ENCODE measurements around the gene OR2J3. TPM values are rescaled to one million over a fixed set of nuclear protein-coding genes. Genes with fewer than 3 reads are reported as not detected.
"Not testable (repeated sequence)": the region's sequence is repeated elsewhere in the genome, so short reads cannot be mapped to it uniquely, and the experiment has no call there.

Gene OR2J3
- total RNA-seq, 6 experiments from 2014 or later = not detected

DNA sequence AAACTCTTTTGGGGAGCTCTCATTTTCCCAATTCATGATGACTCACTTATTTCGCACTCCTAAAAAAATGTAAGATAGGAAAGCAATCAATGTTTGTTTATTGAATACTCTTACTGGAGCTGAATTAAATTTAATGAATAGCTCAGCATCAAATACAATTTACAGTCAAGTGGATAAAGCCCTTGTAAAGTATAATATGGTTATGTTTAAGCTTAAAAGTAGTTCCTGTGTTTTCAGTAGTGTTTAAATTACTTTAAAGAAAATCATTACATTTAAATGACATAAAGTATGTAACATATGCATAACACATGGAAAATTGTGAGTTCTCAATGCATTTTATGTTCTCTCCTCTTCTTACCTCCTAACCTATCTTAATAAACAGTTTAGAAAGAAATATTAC, 20.6 kb upstream of the OR2J3 start, which contains the start of gene OR2B3:
Gene OR2B3, minus strand, starts transcription at position 101 of the 400 bp plus-strand sequence. Its CDS starts 65 bp downstream, at position 36.
- no peaks in the 10 kb centered on the region for H3K27me3 Mint-ChIP-seq (ENCODE audit: insufficient read depth)
- TF ChIP-seq, protein P1, sequence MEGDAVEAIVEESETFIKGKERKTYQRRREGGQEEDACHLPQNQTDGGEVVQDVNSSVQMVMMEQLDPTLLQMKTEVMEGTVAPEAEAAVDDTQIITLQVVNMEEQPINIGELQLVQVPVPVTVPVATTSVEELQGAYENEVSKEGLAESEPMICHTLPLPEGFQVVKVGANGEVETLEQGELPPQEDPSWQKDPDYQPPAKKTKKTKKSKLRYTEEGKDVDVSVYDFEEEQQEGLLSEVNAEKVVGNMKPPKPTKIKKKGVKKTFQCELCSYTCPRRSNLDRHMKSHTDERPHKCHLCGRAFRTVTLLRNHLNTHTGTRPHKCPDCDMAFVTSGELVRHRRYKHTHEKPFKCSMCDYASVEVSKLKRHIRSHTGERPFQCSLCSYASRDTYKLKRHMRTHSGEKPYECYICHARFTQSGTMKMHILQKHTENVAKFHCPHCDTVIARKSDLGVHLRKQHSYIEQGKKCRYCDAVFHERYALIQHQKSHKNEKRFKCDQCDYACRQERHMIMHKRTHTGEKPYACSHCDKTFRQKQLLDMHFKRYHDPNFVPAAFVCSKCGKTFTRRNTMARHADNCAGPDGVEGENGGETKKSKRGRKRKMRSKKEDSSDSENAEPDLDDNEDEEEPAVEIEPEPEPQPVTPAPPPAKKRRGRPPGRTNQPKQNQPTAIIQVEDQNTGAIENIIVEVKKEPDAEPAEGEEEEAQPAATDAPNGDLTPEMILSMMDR (IDR thresholded peaks at IDR 0.05) = no peak
- peaks cover 5% of the 10 kb centered on the region; the same call in 1 of the 2 replicates for H3K36me3 Mint-ChIP-seq (ENCODE audit: low read depth)
- no peaks in the 10 kb centered on the region for H3K4me1 Mint-ChIP-seq (ENCODE audit: low read depth)
- DNase-seq = no peak
- H3K4me3 Mint-ChIP-seq = no peak within 1 kb of the TSS
- H3K9me3 Mint-ChIP-seq = peaks cover 17% of the 10 kb centered on the region
- H3K27ac Mint-ChIP-seq = no peak within 1 kb of the TSS

DNA sequence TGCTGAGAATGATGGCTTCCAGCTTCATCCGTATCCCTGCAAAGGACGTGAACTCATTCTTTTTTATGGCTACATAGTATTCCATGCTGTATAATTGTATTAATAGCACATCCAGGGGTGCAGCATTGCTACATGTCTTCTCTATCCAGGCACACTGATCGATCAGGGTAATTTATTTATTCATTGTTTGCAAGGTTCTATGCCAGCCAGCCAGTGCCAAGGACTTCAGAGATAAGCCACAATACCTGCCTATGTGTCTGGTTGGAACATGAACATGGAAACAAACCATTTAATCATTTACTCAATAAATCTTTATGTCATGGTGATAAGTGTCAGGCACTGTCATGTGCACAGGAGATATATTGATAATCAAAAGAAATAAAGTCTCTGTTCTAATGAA, 14.9 kb upstream of the OR2J3 start:
- TF ChIP-seq, protein P1 (IDR thresholded peaks at IDR 0.05) = no peak
- DNase-seq = no peak
- Mint-ChIP-seq H3K36me3 (ENCODE audit: low read depth) (no peaks in the 10 kb centered on the region), H3K27me3 (ENCODE audit: insufficient read depth) (no peaks in the 10 kb centered on the region), H3K4me3 (no peak overlapping the region), H3K4me1 (ENCODE audit: low read depth) (no peaks in the 10 kb centered on the region), H3K27ac (no peak overlapping the region), H3K9me3 (peaks cover 3% of the 10 kb centered on the region; the same call in 1 of the 2 replicates)

DNA sequence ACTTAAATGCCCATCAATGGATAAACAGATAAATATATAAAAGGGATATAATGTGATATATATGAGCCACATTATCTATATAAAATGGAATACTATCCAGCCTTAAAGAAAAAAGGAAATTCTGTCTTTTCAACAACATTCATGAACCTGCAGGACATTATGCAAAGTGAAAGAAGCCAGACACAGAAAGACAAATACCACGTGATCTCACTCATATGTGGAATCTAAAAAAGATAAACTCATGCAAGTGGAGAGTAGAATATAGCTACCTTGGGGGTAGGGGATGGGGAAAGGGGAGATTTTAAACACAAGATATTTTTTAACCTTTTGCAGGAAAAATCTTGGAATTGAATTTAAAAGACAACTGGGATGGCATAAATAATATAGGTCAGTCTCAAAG, 10.1 kb upstream of the OR2J3 start:
- H3K36me3 Mint-ChIP-seq (ENCODE audit: low read depth) = no peaks in the 10 kb centered on the region
- H3K9me3 Mint-ChIP-seq = peaks cover 12% of the 10 kb centered on the region
- H3K4me3 Mint-ChIP-seq = no peak overlapping the region
- H3K27ac Mint-ChIP-seq = no peak overlapping the region
- no peaks in the 10 kb centered on the region for H3K4me1 Mint-ChIP-seq (ENCODE audit: low read depth)
- no peak for DNase-seq
- no peaks in the 10 kb centered on the region; the same call in 1 of the 2 replicates for H3K27me3 Mint-ChIP-seq (ENCODE audit: insufficient read depth)
- TF ChIP-seq, protein P1 (IDR thresholded peaks at IDR 0.05) = no peak

DNA sequence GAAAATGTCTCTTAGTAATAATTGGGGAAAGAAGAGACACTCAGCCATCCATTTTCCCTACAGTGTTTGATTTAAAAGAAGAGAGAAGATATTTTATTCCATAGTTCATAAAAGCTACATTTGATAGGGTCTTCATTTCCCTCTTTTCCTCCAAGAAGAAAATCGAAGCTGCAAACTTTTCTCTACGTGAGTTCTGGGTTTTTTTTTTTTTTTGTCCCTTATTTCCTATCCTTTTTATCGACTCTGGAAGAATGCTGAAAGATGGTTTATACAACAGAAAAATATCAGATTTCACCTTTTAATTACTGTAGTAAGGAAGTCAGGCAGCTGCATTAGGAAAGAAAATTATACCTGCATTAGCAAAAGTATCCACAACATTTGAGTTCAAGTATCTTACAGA, 8.7 kb upstream of the OR2J3 start, which contains the start of gene OR2J1:
Gene OR2J1, plus strand, starts transcription at position 301 of the 400 bp plus-strand sequence. CDS start 1,453 bp downstream, outside the sequence.
- H3K9me3 Mint-ChIP-seq = peaks cover 21% of the 10 kb centered on the region
- no peaks in the 10 kb centered on the region for H3K36me3 Mint-ChIP-seq (ENCODE audit: low read depth)
- no peak within 1 kb of the TSS for H3K4me3 Mint-ChIP-seq
- no peak for DNase-seq
- H3K27me3 Mint-ChIP-seq (ENCODE audit: insufficient read depth) = no peaks in the 10 kb centered on the region; the same call in 1 of the 2 replicates
- H3K4me1 Mint-ChIP-seq (ENCODE audit: low read depth) = no peaks in the 10 kb centered on the region
- TF ChIP-seq, protein P1 (IDR thresholded peaks at IDR 0.05) = no peak
- H3K27ac Mint-ChIP-seq = no peak within 1 kb of the TSS

DNA sequence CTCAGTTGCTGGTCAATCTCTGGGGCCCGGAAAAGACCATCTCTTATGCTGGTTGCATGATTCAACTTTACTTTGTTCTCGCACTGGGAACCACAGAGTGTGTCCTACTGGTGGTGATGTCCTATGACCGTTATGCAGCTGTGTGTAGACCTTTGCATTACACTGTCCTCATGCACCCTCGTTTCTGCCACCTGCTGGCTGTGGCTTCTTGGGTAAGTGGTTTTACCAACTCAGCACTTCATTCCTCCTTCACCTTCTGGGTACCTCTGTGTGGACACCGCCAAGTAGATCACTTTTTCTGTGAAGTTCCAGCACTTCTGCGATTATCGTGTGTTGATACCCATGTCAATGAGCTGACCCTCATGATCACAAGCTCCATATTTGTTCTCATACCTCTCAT, 4.3 kb downstream of the OR2J3 start:
- Mint-ChIP-seq H3K9me3 (peaks cover 37% of the 10 kb centered on the region), H3K4me1 (ENCODE audit: low read depth) (no peaks in the 10 kb centered on the region), H3K27me3 (ENCODE audit: insufficient read depth) (no peaks in the 10 kb centered on the region; the same call in 1 of the 2 replicates), H3K4me3 (no peak overlapping the region), H3K27ac (no peak overlapping the region), H3K36me3 (ENCODE audit: low read depth) (0 out of 2 replicates have a peak, but pooled peaks cover 5% of the 10 kb centered on the region)
- DNase-seq = no peak
- TF ChIP-seq, protein P1 (IDR thresholded peaks at IDR 0.05) = no peak

DNA sequence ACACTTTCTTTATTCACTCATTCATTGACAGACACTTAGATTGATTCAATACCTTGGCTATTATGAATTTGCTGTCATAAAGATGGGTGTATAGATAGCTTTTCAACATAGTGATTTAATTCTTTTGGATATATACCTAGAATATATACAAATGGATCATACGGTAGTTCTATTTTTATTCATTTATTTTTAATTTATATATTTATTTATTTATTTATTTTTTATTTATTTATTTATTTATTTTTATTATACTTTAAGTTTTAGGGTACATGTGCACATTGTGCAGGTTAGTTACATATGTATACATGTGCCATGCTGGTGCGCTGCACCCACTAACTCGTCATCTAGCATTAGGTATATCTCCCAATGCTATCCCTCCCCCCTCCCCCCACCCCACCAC, 7.1 kb downstream of the OR2J3 start:
- H3K36me3 Mint-ChIP-seq (ENCODE audit: low read depth); H3K27ac Mint-ChIP-seq; H3K27me3 Mint-ChIP-seq (ENCODE audit: insufficient read depth); H3K4me1 Mint-ChIP-seq (ENCODE audit: low read depth); DNase-seq; H3K4me3 Mint-ChIP-seq: not testable (repeated sequence)
- peaks cover 28% of the 10 kb centered on the region for H3K9me3 Mint-ChIP-seq
